ENCODE measurements around the gene GRIN3B.
A peak's percentile ranks its signal among the peaks of the same experiment; 100 is the strongest.
"Not testable (repeated sequence)": the region's sequence is repeated elsewhere in the genome, so short reads cannot be mapped to it uniquely, and the experiment has no call there.

GRIN3B gene

DNA sequence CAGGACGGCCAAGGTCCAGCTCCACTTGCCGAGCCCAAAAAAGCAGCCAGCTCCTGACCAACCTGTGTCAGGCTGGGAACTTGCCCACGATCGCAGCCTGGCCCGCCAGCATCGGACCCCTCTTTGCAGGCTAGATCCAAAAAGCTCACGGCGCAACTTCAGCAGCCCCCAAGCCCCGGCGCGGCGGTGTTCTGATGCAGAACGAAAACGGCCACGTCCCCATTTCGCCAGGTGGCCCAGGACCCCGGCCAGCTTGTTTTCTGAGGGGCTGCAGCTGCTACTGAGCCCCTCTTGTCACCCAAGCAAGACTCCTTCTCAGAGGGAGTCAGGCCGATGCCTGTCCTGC, 19.4 kb downstream of the GRIN3B start:
- no peak for DNase-seq (ENCODE audit: low spot score)

DNA sequence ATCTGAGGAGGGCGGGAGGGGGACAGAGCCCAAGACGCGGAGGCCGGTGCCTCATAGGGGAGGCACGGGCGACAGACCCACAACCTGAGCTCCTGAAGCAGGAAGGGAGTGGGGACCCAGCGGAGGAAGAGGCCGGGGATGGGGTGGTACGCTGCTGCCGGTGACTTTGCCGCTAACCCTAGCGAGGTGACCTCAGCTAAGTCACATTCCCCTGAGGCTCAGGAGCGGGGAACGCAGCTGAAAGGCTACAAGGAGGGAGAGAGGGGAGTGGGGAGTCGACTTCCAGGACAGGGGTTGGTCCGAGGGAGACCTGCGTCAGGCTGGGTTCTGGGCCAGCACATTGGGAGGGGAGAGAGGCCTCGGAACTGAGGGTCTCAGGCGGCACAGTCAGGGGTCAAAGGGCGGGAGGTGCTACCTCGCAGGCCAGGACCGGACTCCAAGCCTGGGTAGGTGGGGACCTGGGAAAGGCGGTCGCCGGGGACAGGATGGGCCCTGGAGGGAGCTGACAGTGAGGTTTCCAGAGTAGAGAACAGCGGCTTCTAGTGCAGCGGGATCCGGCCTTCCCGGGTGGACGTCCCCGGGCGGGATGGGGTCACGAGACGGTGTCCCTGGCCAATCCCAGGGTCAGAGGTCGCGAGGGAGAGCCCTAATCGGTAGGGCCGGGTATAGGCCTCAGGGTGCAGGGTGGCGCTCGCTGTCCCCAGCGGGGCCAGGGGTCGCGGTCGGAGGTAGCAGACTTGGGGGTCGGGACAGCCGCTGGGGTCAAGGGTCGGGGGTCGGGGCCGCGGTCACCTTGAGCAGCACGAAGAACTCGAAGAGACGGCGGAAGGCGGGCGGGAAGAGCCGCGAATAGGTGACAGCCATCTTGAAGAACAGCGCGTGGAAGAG, 20.0 kb downstream of the GRIN3B start:
- DNase-seq (ENCODE audit: low spot score), result no peak

DNA sequence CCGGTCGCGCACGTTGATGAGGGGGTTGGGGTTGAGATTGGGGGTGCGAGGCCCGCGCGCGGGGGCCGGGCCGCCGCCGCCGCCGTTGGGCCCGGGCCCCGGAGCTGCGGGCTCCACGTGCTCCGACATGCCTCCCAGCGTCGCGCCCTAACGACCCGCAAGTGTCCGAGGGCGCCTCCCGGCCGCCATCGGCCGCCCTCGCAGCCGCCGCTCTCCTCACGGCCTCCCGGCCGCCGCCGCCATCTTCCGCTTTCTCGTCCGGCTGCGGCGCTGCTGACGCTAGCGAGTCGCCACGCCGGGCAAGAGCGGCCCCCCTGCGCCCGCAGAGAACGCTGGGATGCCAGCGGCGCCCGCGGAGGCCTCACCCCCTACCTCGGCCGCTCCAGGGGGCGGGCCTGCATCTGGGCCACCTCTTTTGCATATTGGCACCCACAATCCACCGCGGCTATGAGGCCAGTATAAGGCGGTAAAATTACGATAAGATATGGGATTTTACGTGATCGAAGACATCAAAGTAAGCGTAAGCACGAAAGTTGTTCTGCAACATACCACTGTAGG, 20.7 kb downstream of the GRIN3B start, which contains the start of gene TMEM259:
TSS of gene TMEM259 (minus strand) at position 256 of the 558 bp plus-strand sequence. CDS start at position 129, 127 bp downstream.
- DNase-seq (ENCODE audit: low spot score), result peak; percentile 94

DNA sequence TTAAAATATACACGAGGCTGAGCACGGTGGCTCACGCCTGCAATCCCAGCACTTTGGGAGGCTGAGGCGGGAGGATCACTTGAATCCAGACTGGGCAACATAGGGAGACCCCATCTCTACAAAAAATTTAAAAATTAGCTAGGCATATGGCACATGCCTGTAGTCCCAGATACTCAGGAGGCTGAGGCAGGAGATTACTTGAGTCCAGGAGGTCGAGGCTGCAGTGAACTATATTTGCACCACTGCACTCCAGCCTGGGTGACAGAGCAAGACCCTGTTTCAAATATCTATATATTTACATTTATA, 23.6 kb downstream of the GRIN3B start:
- not testable (repeated sequence) for DNase-seq (ENCODE audit: low spot score)

DNA sequence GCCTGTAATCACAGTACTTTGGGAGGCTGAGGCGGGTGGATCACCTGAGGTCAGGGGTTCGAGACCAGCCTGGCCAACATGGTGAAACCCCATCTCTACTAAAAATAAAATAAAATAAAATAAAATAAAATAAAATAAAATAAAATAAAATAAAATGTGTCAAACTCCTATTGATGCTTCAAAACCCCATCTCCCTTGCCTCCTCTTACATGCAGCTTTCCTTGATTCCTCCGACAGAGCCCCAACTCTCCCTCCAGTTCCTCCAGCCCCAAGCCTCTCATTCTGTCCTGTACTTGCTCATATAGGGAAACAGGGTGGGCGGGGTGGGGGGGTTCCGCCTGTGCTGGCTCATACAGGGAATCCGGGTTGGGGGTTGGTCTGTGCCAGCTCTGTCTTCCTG, 24.9 kb downstream of the GRIN3B start:
- DNase-seq (ENCODE audit: low spot score), result not testable (repeated sequence)

DNA sequence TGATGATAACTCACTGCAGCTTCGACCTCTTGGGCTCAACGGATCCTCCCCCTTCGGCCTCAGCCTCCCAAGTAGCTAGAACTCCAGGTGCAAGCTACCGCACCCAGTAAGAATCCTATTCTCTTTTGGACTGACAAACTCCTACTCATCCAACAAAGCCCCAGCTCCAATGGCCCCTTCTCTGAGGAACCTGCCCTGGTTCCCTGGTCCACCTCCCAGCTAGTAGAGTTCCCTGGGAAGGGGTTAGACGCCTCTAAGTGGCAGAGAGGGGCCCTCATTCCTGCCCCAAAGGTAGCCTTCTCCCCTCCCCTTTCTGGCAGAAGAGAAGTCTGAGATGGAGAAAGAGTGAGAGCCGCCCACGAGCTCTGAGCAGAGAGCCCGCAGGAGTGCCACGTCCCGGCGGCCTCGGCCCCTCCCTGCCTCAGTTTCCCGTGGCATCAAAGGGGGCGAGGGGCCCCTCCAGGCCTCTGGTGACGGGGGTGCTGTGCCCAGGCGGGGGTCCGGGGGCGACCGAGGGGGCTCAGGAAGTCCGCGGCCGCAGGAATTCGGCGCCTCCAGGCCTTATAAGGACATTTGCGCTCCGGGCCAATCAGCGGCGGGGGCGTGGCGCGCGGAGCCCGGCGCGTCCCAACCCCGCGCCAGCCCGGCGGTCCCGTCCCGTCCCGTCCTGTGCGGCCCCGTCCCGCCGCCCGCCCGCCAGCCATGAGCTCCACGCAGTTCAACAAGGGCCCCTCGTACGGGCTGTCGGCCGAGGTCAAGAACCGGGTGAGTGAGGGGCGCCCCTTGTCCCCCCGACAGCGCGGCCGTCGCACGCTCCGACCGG, 26.0 kb downstream of the GRIN3B start, which contains the start of gene CNN2:
TSS of gene CNN2 (plus strand) at position 649 of the 823 bp plus-strand sequence. CDS start at position 703, 54 bp downstream.
- DNase-seq (ENCODE audit: low spot score), result peak; percentile 72

DNA sequence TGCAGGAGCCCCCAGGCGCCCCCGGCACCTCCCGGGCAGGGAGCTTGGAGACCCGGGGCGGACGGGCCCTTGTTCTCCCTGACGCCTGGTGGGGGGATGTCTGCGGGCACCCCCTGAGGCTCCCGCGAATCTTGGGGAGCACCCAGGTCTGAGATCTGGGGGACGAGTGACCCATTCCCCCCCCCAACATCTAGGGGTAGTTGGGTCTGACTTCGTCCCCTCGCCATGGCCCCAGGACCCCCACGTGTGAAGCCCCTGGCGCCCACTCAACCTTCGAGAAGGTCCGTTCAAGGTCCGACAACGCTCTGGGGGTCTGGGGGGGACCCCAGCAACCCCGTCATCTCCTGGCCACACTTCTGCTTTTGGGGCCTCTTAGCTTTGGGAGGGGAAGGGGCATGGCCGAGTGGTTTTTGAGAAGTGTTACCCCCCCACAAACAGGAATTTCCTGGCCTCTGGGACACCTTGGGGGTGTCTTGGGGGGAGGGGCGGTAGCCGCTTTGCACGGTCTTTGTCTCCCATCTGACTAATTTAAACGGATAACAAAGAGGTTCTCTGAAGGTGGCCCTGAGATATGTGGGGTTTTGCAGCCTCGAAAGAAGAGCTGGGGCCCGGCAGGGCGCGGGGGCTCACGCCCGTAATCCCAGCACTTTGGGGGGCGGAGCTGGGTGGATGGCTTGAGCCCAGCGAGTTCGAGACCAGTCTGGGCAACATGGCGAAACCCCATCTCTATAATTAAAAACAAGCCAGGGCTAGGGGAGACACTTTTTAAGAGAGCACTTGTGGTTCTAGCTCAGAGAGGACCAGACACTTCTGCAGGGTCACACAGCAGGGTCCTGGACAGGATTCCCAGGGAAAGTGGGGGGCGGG, 26.8 kb downstream of the GRIN3B start:
- no peak for DNase-seq (ENCODE audit: low spot score)

DNA sequence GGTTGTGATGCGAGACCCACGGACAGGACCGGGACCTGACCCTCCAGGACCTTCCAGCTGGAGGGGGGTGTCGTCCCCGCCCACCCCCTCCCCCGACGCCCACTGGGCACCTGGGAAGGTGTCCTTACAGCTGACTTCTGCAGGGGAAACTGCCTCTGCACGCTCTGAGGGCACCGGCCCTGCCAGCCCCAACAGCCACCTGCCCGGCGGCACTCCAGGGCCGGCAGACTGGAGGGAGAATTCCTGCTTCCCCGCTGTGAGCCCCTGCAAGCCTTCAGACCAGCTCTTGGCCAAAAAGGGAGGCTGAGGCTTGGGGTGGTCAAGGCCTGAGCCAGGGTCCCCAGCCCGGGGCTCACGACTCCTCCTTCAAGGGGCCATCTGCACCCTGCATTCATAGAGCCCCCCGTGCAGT, 27.4 kb downstream of the GRIN3B start:
- DNase-seq (ENCODE audit: low spot score), result no peak

DNA sequence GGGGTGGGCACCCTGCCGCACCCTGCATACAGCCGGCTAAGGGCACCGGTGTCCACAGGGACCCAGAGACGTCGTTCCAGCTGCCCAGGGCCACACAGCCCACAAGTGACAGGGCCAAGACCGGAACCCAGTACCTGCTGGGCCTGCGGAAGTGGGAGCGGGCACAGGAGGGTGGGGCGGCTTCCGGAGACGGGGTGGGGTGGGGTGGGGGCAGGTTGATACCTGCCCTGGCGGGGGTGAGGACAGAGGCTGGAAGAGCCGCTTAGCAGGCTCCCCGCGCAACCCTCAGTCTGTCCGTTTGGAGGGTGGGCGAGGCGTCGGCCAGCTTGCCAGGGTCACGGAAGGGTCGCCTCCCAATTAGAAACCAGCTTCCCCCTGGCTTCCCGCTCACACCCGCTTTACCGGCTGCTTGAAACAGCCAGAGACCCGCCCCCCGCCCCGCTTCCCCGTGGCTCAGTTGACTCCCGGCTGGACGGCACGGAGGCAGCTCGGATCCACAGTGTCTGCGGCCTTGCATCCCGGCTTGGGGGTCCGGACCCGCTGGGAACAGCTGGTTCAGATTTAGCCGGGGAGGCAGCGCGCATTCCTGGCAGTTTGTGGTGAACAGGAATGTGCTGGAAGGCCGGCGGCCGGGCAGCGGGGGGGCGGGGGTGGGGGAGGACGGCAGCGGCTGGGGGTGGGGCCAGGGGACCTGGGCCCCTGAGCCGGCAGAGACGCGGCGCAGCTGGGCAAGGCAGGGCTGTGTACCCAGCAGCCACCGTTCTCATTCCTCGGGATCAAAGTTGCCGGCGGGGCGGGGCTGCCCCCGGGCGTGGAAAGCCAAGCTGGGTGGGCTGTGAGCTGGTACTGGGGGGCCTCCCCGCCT, 28.1 kb downstream of the GRIN3B start:
- no peak for DNase-seq (ENCODE audit: low spot score)

DNA sequence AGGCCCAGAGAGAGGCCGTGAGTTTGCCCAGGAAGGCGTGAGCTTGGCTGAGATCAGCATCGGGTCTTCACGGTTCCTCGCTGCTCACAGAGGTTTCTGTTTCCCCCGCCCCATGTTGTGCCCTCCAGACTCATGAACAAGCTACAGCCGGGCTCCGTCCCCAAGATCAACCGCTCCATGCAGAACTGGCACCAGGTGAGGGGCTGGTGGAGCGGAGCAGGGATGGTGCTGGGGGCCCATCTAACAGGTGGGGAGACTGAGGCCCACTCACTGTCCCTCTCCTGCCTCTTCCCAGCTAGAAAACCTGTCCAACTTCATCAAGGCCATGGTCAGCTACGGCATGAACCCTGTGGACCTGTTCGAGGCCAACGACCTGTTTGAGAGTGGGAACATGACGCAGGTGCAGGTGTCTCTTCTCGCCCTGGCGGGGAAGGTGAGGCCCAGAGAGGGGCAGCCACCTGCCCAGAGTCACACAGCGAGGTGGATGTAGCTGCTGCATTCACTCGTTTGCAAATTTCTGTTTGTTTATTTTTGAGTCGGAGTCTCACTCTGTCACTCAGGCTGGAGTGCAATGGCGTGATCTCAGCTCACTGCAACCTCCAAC, 32.1 kb downstream of the GRIN3B start:
- no peak for DNase-seq (ENCODE audit: low spot score)

DNA sequence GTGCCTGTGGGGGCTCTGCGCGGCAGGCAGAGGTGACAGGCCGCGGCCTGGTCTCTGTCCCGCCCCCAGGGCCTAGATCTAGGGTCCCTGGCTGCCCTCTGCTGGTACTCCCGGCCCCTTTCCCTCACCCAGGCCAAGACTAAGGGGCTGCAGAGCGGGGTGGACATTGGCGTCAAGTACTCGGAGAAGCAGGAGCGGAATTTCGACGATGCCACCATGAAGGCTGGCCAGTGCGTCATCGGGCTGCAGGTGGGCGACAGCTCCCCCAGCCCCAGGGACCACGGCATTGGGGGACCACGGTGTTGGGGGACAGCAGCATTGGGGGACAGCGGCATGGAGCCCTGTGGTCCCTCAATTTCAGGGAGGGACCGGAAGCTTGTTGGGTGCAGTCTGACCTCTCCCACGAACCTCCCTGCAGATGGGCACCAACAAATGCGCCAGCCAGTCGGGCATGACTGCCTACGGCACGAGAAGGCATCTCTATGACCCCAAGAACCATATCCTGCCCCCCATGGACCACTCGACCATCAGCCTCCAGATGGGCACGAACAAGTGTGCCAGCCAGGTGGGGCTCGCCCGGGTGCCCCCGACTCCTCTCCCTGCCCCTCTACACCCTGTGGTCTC, 35.9 kb downstream of the GRIN3B start:
- no peak for DNase-seq (ENCODE audit: low spot score)

DNA sequence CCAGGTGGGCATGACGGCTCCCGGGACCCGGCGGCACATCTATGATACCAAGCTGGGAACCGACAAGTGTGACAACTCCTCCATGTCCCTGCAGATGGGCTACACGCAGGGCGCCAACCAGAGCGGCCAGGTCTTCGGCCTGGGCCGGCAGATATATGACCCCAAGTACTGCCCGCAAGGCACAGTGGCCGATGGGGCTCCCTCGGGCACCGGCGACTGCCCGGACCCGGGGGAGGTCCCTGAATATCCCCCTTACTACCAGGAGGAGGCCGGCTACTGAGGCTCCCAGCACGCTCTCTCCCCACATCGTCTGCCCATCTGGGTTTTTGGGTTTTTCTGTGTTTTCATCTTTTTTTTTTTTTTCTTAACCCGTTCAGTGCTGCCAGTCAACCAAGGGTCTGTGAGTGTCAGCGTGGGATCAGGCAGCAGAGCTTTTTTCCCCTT, 37.4 kb downstream of the GRIN3B start:
- DNase-seq (ENCODE audit: low spot score), result no peak

DNA sequence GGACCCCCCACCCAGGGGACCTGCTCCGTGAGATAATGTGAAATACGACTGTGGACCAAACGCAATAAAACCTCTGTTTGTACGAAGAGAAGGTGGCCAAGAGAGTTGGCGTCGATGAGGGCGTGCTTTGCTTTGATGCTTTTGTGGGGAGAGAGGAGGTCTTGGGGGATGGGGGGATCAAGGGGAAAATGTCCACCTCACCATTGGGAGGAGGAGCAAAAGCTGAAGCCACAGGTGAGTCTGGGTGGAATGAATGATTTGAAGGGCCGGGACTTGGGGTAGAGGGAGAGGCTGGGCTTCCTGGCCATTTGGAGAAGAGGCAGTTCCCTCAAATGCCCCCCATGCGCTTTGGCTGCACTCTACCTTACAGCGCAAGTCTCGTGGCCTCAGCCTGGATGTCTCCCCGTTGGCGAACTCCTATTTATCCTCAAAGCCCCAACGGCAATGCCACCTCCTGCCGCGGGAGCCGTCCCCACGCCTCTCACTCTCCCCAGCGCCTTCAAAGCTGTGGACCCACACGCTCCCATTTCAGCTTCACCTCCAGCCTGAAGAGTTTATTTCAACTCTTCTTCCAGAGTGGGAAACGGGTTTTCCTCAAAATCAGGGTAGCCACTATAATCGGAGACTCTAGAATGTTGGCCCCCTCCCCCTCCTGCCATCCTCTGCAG, 38.9 kb downstream of the GRIN3B start:
- no peak for DNase-seq (ENCODE audit: low spot score)

DNA sequence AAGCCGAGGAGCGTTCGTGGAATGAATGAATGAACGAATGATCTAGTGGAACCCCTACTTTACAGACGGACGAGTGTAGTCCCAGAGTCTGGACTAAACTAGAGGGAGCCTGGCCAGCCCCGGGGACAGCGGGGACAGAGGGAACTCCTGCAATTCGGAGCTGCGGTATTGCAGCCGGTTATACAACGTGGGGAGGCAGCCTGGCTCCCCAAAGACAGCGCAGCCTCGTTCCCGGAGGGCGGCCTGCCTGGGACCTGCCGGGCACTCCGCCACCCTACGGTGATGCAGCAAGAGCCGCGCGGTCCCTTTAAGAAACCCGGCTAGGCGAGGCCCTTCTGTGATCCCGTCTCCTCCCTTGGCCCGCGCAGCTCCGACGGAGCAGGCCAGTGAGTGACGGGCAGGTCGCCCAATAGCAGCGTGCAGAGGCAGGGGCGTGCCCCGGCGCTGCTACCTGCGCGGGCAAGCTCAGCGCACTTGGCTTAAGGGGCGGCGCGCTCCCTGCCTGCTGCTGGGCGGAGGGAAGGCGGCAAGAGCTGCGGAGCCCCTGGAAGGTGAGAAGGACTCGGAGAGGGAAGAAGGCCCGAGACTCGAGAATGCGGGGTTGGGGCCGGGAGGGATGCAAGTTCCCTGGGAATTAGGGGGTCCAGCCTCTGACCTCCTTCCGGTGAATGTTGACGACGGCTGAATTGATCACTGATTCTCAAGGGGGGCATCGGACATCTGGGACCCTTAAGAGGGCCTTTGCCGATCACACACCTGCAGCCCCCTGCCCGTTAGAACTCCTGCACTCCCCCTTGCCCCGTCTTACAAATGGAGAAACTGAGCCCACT, 39.6 kb downstream of the GRIN3B start, which contains the start of gene ABCA7:
TSS of gene ABCA7 (plus strand) at position 462 of the 830 bp plus-strand sequence. CDS start 1,255 bp downstream, outside the sequence.
- DNase-seq (ENCODE audit: low spot score), result peak; percentile 94

DNA sequence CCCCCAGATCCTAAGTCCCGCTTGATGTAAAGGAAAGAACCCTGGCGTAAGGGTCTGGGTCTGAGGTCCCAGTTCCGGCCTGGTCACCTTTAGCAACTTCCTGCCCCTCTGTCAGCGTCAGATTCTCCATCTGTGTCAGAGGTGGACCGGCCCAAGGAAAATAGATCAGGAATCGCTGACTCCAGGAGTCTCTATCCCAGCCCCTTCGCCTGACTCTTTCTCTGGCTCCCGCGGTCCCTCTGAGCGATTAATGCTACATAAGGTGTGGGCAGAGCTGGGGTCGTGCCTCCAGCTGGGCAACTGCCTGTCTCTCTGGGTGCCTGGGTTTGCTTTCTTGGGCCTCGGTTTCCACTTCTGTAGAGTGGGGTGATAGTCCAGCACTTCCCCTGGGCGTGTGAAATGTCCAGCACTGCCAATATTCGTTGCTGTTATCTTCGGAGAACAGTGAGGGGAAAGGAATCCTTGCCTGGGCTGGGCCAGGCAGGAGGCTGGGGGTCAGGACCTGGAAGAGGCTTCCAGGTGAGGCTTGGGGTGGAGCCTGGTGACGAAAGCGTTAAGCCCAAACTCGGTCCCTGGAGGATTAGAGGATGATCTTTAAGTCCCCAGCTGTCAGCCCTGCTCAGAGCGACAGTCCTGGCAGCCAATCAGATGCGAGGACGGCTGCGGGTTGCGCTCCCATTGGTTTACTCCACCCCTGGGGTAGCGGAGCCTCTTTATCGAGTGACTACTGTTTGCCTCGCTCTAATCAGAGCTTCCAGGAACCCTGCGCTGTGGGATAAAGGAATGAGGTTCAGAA, 40.5 kb downstream of the GRIN3B start:
- DNase-seq (ENCODE audit: low spot score), result peak; percentile 84

DNA sequence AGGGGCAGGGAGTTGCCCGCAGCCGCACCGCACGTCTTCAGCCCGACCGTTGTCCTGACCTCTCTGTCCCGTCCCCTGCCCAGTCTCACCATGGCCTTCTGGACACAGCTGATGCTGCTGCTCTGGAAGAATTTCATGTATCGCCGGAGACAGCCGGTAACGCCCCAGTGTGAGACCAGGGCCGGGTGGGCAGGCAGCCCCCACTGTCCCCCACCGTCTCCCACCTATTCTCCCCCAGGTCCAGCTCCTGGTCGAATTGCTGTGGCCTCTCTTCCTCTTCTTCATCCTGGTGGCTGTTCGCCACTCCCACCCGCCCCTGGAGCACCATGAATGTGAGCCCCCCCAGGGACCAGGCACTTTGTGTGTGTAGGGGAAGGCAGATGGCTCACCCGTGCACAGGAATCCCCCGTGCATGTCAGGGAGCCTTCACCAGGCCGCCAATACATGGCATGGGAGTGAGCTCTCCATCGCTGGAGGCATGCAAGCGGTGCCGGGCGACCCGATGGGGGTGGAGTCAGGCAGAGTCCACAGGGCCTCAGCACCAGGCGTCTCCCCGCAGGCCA, 41.1 kb downstream of the GRIN3B start:
- no peak for DNase-seq (ENCODE audit: low spot score)
